ENCODE data around the gene INTS1. TPM values are rescaled to one million over a fixed set of nuclear protein-coding genes. Genes with fewer than 3 reads are reported as not detected.

The INTS1 gene
- total RNA-seq, 6 donors from 2014 or later: 38.6 to 215 (median 72.3) TPM

- peaks cover 0 to 10% (median 7%) of the 10 kb centered on the region in 4 donors for H3K4me1 ChIP-seq
- H3K27ac ChIP-seq: no peak overlapping the region
- 65 to 86% methylated on average over 14 to 21 of the region's 32 CpGs for WGBS, 2 donors
- TF ChIP-seq EP300 (IDR thresholded peaks at IDR 0.05): no peak
- no peak for TF ChIP-seq POLR2AphosphoS5 (IDR thresholded peaks at IDR 0.05)
- TF ChIP-seq, protein P1, sequence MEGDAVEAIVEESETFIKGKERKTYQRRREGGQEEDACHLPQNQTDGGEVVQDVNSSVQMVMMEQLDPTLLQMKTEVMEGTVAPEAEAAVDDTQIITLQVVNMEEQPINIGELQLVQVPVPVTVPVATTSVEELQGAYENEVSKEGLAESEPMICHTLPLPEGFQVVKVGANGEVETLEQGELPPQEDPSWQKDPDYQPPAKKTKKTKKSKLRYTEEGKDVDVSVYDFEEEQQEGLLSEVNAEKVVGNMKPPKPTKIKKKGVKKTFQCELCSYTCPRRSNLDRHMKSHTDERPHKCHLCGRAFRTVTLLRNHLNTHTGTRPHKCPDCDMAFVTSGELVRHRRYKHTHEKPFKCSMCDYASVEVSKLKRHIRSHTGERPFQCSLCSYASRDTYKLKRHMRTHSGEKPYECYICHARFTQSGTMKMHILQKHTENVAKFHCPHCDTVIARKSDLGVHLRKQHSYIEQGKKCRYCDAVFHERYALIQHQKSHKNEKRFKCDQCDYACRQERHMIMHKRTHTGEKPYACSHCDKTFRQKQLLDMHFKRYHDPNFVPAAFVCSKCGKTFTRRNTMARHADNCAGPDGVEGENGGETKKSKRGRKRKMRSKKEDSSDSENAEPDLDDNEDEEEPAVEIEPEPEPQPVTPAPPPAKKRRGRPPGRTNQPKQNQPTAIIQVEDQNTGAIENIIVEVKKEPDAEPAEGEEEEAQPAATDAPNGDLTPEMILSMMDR (IDR thresholded peaks at IDR 0.05): no peak
- TF ChIP-seq POLR2A (IDR thresholded peaks at IDR 0.05): no peak
- H3K9me3 ChIP-seq: no peaks in the 10 kb centered on the region
- DNase-seq: peak in 1 of 2 donors; percentile 68
- peaks cover 0 to under 1% (median 0%) of the 10 kb centered on the region in 4 donors for H3K36me3 ChIP-seq
- H3K27me3 ChIP-seq: peaks cover 0 to 8% (median 2%) of the 10 kb centered on the region in 4 donors
- H3K4me3 ChIP-seq: no peak overlapping the region
- ATAC-seq (ENCODE audit: low FRiP score in 2 of 2): no peak
These were observed 73.9 kb downstream of the INTS1 start for GRCh38 chr7:1430056-1430845.

GRCh38 chr7:1428941-1429501 lies 75.2 kb downstream of the INTS1 start:
- H3K27me3 ChIP-seq: peaks cover 0 to 8% (median 2%) of the 10 kb centered on the region in 4 donors
- no peak overlapping the region for H3K27ac ChIP-seq

DNA sequence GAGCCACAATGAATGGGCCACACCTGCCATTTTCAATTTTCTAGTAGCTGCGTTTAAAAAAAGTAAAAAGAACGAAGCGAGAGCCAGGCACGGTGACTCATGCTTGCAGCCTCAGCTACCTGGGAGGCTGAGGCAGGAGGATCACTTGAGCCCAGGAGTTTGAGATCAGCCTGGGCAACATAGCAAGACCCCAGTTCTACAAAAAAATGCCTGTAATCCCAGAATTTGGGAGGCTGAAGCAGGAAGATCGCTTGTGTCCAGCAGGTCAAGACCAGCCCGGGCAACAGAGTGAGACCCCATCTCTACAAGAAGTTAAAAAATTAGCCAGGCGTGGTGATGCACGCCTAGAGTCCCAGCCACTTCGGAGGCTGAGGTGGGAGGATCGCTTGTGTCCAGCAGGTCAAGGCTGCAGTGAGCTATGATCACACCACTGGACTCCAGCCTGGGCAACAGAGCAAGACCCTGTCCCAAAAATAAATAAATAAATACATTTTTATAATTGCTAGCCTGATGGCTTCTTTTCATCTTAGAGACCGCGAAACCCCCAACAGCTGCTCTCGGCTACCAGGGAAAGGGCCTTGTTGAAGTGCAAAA lies 77.0 kb downstream of the INTS1 start:
- Histone ChIP-seq H3K4me3 (no peak overlapping the region), H3K27me3 (peaks cover 0 to 11% (median 4%) of the 10 kb centered on the region in 4 donors), H3K9me3 (no peaks in the 10 kb centered on the region), H3K27ac (no peak overlapping the region), H3K4me1 (peaks cover 0 to 3% (median under 1%) of the 10 kb centered on the region in 4 donors), H3K36me3 (no peaks in the 10 kb centered on the region)
- 93% methylated on average over 13 of the region's 13 CpGs for WGBS, 2 donors
- ATAC-seq (ENCODE audit: low FRiP score in 2 of 2): no peak
- TF ChIP-seq POLR2A (IDR thresholded peaks at IDR 0.05) (no peak), POLR2AphosphoS5 (IDR thresholded peaks at IDR 0.05) (no peak), EP300 (IDR thresholded peaks at IDR 0.05) (no peak)
- TF ChIP-seq, protein P1 (IDR thresholded peaks at IDR 0.05): no peak
- DNase-seq: no peak

More at GRCh38 chr7:1428941-1429501, 75.2 kb downstream of the INTS1 start:
- ATAC-seq (ENCODE audit: low FRiP score in 2 of 2) (no peak), DNase-seq (peak in 1 of 2 donors; percentile 71)
- no peaks in the 10 kb centered on the region for H3K36me3 ChIP-seq
- H3K4me3 ChIP-seq: no peak overlapping the region
- H3K4me1 ChIP-seq: peaks cover 0 to 10% (median 7%) of the 10 kb centered on the region in 4 donors
- no peaks in the 10 kb centered on the region for H3K9me3 ChIP-seq
- TF ChIP-seq, protein P1 (IDR thresholded peaks at IDR 0.05): no peak
- TF ChIP-seq EP300 (IDR thresholded peaks at IDR 0.05) (no peak), POLR2AphosphoS5 (IDR thresholded peaks at IDR 0.05) (no peak), POLR2A (IDR thresholded peaks at IDR 0.05) (no peak)
- WGBS, 2 donors: 60% methylated on average over 14 of the region's 20 CpGs; no CpG with 5 or more reads in 1 of the 2 donors

GRCh38 chr7:1426474-1426873 lies 77.7 kb downstream of the INTS1 start:
- no peaks in the 10 kb centered on the region for H3K9me3 ChIP-seq
- ATAC-seq (ENCODE audit: low FRiP score in 2 of 2) (no peak), DNase-seq (peak in 1 of 2 donors; percentile 48)
- H3K27me3 ChIP-seq: peaks cover 0 to 9% (median 2%) of the 10 kb centered on the region in 4 donors
- H3K36me3 ChIP-seq: no peaks in the 10 kb centered on the region
- H3K27ac ChIP-seq: no peak overlapping the region
- TF ChIP-seq POLR2AphosphoS5 (IDR thresholded peaks at IDR 0.05) (no peak), POLR2A (IDR thresholded peaks at IDR 0.05) (no peak), EP300 (IDR thresholded peaks at IDR 0.05) (no peak)
- TF ChIP-seq, protein P1 (IDR thresholded peaks at IDR 0.05): no peak
- no peak overlapping the region for H3K4me3 ChIP-seq
- H3K4me1 ChIP-seq: no peaks in the 10 kb centered on the region
- WGBS, 2 donors: 91 to 92% methylated on average over 15 of the region's 15 CpGs
